ENCODE data around the gene SLC9A7. TPM values are rescaled to one million over a fixed set of nuclear protein-coding genes. Genes with fewer than 3 reads are reported as not detected.

The SLC9A7 gene
- total RNA-seq, 1 experiment from 2014 or later: 20.9 TPM

- TF ChIP-seq CTCF (conservative IDR thresholded peaks at IDR 0.05): no peak
- TF ChIP-seq EZH2 (IDR thresholded peaks at IDR 0.05; ENCODE audit: low read depth): no peak
- DNase-seq: no peak
- H3K27me3 ChIP-seq (ENCODE audit: insufficient read depth, low read depth): no peaks in the 10 kb centered on the region
- no peaks in the 10 kb centered on the region for H3K4me1 ChIP-seq (replicated peaks; ENCODE audit: insufficient read depth)
- POLR2A ChIA-PET (ENCODE audit: unreplicated experiment): interaction anchor here (0.5 kb wide), 1 partner anchor 77 kb away, joined by 4 read pairs; no protein-coding TSS in a partner anchor
- no peak overlapping the region for H3K4me2 ChIP-seq
- no peaks in the 10 kb centered on the region for H3K79me2 ChIP-seq (ENCODE audit: low read depth)
- CTCF ChIA-PET: no interaction called here
- no TSS peak for BruUV-seq (replicated peaks)
- no peaks in the 10 kb centered on the region for H4K20me1 ChIP-seq (ENCODE audit: insufficient read depth)
- intact Hi-C loops (cut with micrococcal nuclease; ENCODE audit: unreplicated experiment): no loop called here
- H3K27ac ChIP-seq: no peak overlapping the region
- no peaks in the 10 kb centered on the region for H3K9me3 ChIP-seq (ENCODE audit: insufficient read depth, low read depth)
- no peak overlapping the region for H3K4me3 ChIP-seq
- no peaks in the 10 kb centered on the region for H3K9me2 ChIP-seq (ENCODE audit: insufficient read depth)
- H3K36me3 ChIP-seq (ENCODE audit: low read depth): no peaks in the 10 kb centered on the region
- H2AFZ ChIP-seq: no peak overlapping the region
- no peaks in the 10 kb centered on the region for H3F3A ChIP-seq (ENCODE audit: insufficient read depth, low read depth)
These were observed 176.0 kb downstream of the SLC9A7 start for GRCh38 chrX:46582966-46583365.

DNA sequence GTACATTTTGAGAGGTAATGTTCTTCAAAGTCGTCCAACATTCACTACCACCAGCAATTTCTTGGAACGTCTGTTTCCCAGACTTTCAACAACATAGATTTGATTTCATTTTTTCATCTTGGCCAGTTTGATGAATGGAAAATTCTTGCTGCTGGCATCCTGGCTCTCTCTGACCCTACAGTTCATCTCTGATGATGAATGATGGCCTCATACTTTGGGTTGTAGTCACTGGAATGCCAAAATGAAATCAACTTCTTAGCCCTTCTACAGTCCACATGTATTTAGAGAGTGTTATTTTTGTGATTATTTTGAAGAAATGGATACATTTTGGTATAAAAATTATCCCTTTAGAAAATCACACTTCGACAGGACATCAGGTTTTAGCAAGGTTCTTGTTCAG lies 176.6 kb downstream of the SLC9A7 start:
- BruUV-seq (replicated peaks): no TSS peak
- Histone ChIP-seq H3K4me1 (replicated peaks; ENCODE audit: insufficient read depth) (no peaks in the 10 kb centered on the region), H3K36me3 (ENCODE audit: low read depth) (no peaks in the 10 kb centered on the region), H3F3A (ENCODE audit: insufficient read depth, low read depth) (no peaks in the 10 kb centered on the region), H3K4me2 (no peak overlapping the region), H4K20me1 (ENCODE audit: insufficient read depth) (no peaks in the 10 kb centered on the region), H3K4me3 (no peak overlapping the region), H3K9me2 (ENCODE audit: insufficient read depth) (no peaks in the 10 kb centered on the region), H2AFZ (no peak overlapping the region), H3K9me3 (ENCODE audit: insufficient read depth, low read depth) (no peaks in the 10 kb centered on the region), H3K27me3 (ENCODE audit: insufficient read depth, low read depth) (no peaks in the 10 kb centered on the region), H3K79me2 (ENCODE audit: low read depth) (no peaks in the 10 kb centered on the region), H3K27ac (no peak overlapping the region)
- DNase-seq: no peak
- intact Hi-C loops (cut with micrococcal nuclease; ENCODE audit: unreplicated experiment): no loop called here
- CTCF ChIA-PET: no interaction called here
- POLR2A ChIA-PET (ENCODE audit: unreplicated experiment): no interaction called here
- TF ChIP-seq EZH2 (IDR thresholded peaks at IDR 0.05; ENCODE audit: low read depth) (no peak), CTCF (conservative IDR thresholded peaks at IDR 0.05) (no peak)

DNA sequence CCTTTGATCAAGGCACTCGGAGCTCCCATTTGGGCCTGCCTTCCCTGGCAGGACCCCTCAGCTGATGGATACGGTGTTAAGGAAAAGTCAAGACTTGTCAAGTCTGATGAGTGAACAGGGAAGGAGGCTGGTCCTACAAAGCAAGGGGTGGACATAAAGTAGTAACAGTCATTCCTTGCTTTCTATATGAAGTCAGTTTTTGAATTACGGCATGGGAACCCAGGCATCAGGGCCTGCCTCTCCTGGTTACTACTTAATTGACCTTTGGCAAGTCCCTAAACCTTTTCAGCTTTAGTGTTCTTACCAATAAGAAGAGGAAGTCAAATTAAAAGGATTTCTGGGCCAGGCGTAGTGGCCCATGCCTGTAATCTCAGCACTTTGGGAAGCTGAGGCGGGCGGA lies 178.3 kb downstream of the SLC9A7 start:
- Histone ChIP-seq H3K27me3 (ENCODE audit: insufficient read depth, low read depth) (no peaks in the 10 kb centered on the region), H3K9me2 (ENCODE audit: insufficient read depth) (no peaks in the 10 kb centered on the region), H3K4me2 (no peak overlapping the region), H3F3A (ENCODE audit: insufficient read depth, low read depth) (no peaks in the 10 kb centered on the region), H4K20me1 (ENCODE audit: insufficient read depth) (no peaks in the 10 kb centered on the region), H3K4me1 (replicated peaks; ENCODE audit: insufficient read depth) (no peaks in the 10 kb centered on the region), H3K36me3 (ENCODE audit: low read depth) (no peaks in the 10 kb centered on the region), H3K9me3 (ENCODE audit: insufficient read depth, low read depth) (no peaks in the 10 kb centered on the region), H3K79me2 (ENCODE audit: low read depth) (no peaks in the 10 kb centered on the region), H3K27ac (no peak overlapping the region), H3K4me3 (no peak overlapping the region), H2AFZ (no peak overlapping the region)
- intact Hi-C loops (cut with micrococcal nuclease; ENCODE audit: unreplicated experiment): no loop called here
- TF ChIP-seq EZH2 (IDR thresholded peaks at IDR 0.05; ENCODE audit: low read depth) (no peak), CTCF (conservative IDR thresholded peaks at IDR 0.05) (no peak)
- ChIA-PET CTCF (no interaction called here), POLR2A (ENCODE audit: unreplicated experiment) (no interaction called here)
- BruUV-seq (replicated peaks): no TSS peak
- no peak for DNase-seq
